ENCODE results near the gene CSPG4. TPM values are rescaled to one million over a fixed set of nuclear protein-coding genes. Genes with fewer than 3 reads are reported as not detected.

The CSPG4 gene
- total and polyA plus RNA-seq, 2 of the 4 experiments (the other 2 are of a cell fraction): 12.4 to 28.4 TPM

- TF ChIP-seq RAD21 (IDR thresholded peaks at IDR 0.05; ENCODE audit: low read length): no peak
- no peak for TF ChIP-seq ELK1 (IDR thresholded peaks at IDR 0.05; ENCODE audit: borderline replicate concordance, low read depth, low read length)
- no peak for TF ChIP-seq MAFK (IDR thresholded peaks at IDR 0.05; ENCODE audit: low read depth, low read length)
- Histone ChIP-seq H2BK15ac (ENCODE audit: low read depth, low read length) (no peak overlapping the region), H2BK5ac (ENCODE audit: low read depth, low read length, poor library complexity, severe bottlenecking) (no peak overlapping the region), H4K20me1 (ENCODE audit: insufficient read depth, low read length) (peaks cover 10% of the 10 kb centered on the region), H4K91ac (ENCODE audit: insufficient read depth, low read depth, low read length) (no peak overlapping the region), H3K9me3 (ENCODE audit: control insufficient read depth, insufficient read depth, low read length) (no peaks in the 10 kb centered on the region), H3K14ac (replicated peaks; ENCODE audit: low read depth, low read length) (no peak overlapping the region), H4K8ac (ENCODE audit: low read depth in 2 of 2, low read length in 2 of 2) (no peak overlapping the region), H2BK120ac (ENCODE audit: low read depth, low read length) (no peak overlapping the region), H3K36me3 (ENCODE audit: control insufficient read depth, insufficient read depth, low read length) (peaks cover 21% of the 10 kb centered on the region), H2AK5ac (ENCODE audit: low read depth, low read length) (no peak overlapping the region), H3K56ac (ENCODE audit: extremely low read depth, insufficient read depth, low read length) (no peak overlapping the region), H3K4ac (ENCODE audit: low read depth, low read length) (no peak overlapping the region), H4K5ac (ENCODE audit: low read depth, low read length) (no peak overlapping the region), H3K18ac (ENCODE audit: low read depth, low read length) (no peak overlapping the region), H3K4me3 (ENCODE audit: insufficient read depth, low read depth, low read length) (no peak overlapping the region), H3K9ac (ENCODE audit: low read depth, low read length) (no peak overlapping the region), H2BK20ac (ENCODE audit: low read depth, low read length) (no peak overlapping the region), H3K4me1 (ENCODE audit: control insufficient read depth, insufficient read depth, low read length) (no peaks in the 10 kb centered on the region), H2AK9ac (replicated peaks; ENCODE audit: low read depth, low read length, poor library complexity) (no peak overlapping the region), H3K27ac (ENCODE audit: insufficient read depth, low read length) (no peak overlapping the region), H3K27me3 (ENCODE audit: control insufficient read depth, insufficient read depth, low read length) (no peaks in the 10 kb centered on the region), H3K79me1 (ENCODE audit: low read depth in 1 of 2, low read length in 2 of 2) (peaks cover 11 to 50% of the 10 kb centered on the region in 2 experiments), H2AFZ (replicated peaks; ENCODE audit: low read length, poor library complexity) (no peak overlapping the region), H3K4me2 (ENCODE audit: low read depth, low read length) (no peak overlapping the region), H3K23ac (ENCODE audit: low read depth, low read length) (no peak overlapping the region), H3K9me1 (ENCODE audit: insufficient read depth, low read length) (peaks cover 4% of the 10 kb centered on the region; the same call in 1 of the 2 replicates)
- CTCF ChIA-PET: no interaction called here
- intact Hi-C loops (cut with micrococcal nuclease) (no loop called here), dilution Hi-C loops (cut with HindIII; ENCODE audit: low sequenced_read_pairs, unreplicated experiment) (no loop called here), in situ Hi-C loops (cut with MboI; ENCODE audit: low sequenced_read_pairs) (loop anchor here (5.0 kb wide), 2 partner anchors 45 to 120 kb away; no protein-coding TSS in a partner anchor)
- ATAC-seq (ENCODE audit: low read depth): no peak
- DNase-seq: no peak
- WGBS, 2 experiments (ENCODE audit: extremely low coverage in 2 of 2, insufficient read length in 1 of 2): 93% methylated on average over 27 of the region's 44 CpGs; no CpG with 5 or more reads in 1 of the 2 experiments
- POLR2A ChIA-PET (ENCODE audit: unreplicated experiment): no interaction called here
- no TSS peak for BruUV-seq (replicated peaks)
These were observed 25.0 kb downstream of the CSPG4 start for GRCh38 chr15:75687486-75688277.

All from IMR-90 (cell line).